ENCODE data around the gene AKT3. TPM values are rescaled to one million over a fixed set of nuclear protein-coding genes. Genes with fewer than 3 reads are reported as not detected.

The AKT3 gene
- polyA plus RNA-seq, 2 of the 4 experiments (the other 2 are of a cell fraction) = 18.4 to 43.5 TPM

- TF ChIP-seq HOXB13 (CRISPR knock-in tag; IDR thresholded peaks at IDR 0.05; ENCODE audit: low read depth) = no peak
- TF ChIP-seq CHD4 (IDR thresholded peaks at IDR 0.05; ENCODE audit: borderline replicate concordance) = no peak
- no peak for TF ChIP-seq ESRRA (IDR thresholded peaks at IDR 0.05; ENCODE audit: borderline replicate concordance, low read length)
Observed at GRCh38 chr1:243734308-243734695, 115.7 kb downstream of the AKT3 start (continued).

GRCh38 chr1:243733670-243734307 is 116.3 kb downstream of the AKT3 start:
- CTCF ChIA-PET = interaction anchor here (0.9 to 1.4 kb wide), 3 partner anchors 15 to 391 kb away, joined by 3 read pairs; no protein-coding TSS in a partner anchor

GRCh38 chr1:243732637-243733036 is 117.4 kb downstream of the AKT3 start:
- Histone ChIP-seq H3K4me3 (no peak overlapping the region), H3K4me1 (no peaks in the 10 kb centered on the region), H3K27ac (no peak overlapping the region), H3K4me2 (no peak overlapping the region), H3K9me3 (no peaks in the 10 kb centered on the region)
- ATAC-seq (no peak), FAIRE-seq (no peak), DNase-seq (ENCODE audit: low read depth in 1 of 2, low spot score in 1 of 2) (no peak)
- ChIA-PET POLR2A (no interaction called here), CTCF (interaction anchor here (0.9 to 1.4 kb wide), 2 partner anchors 18 to 389 kb away, joined by 3 read pairs; no protein-coding TSS in a partner anchor)
- TF ChIP-seq E2F6 (IDR thresholded peaks at IDR 0.05; ENCODE audit: borderline replicate concordance, low read depth) = no peak
- no peak for TF ChIP-seq POLR2AphosphoS2 (conservative IDR thresholded peaks at IDR 0.05; ENCODE audit: low read length)
- TF ChIP-seq ATOH8 (CRISPR knock-in tag; IDR thresholded peaks at IDR 0.05; ENCODE audit: low read depth) = no peak
- no peak for TF ChIP-seq HOXA7 (CRISPR knock-in tag; IDR thresholded peaks at IDR 0.05)
- TF ChIP-seq SREBF2 (IDR thresholded peaks at IDR 0.05) = no peak
- no peak for TF ChIP-seq POLR2A (IDR thresholded peaks at IDR 0.05; ENCODE audit: low read length)
- TF ChIP-seq PHF8 (IDR thresholded peaks at IDR 0.05; ENCODE audit: borderline replicate concordance, low read depth) = no peak
- TF ChIP-seq RFX5 (IDR thresholded peaks at IDR 0.05) = no peak
- TF ChIP-seq RARB (CRISPR knock-in tag; IDR thresholded peaks at IDR 0.05) = no peak
- no peak for TF ChIP-seq CTCF (IDR thresholded peaks at IDR 0.05)
- no peak for TF ChIP-seq CBX8 (IDR thresholded peaks at IDR 0.05)
- TF ChIP-seq ZNF302 (CRISPR knock-in tag; IDR thresholded peaks at IDR 0.05) = no peak
- TF ChIP-seq ZSCAN20 (CRISPR knock-in tag; IDR thresholded peaks at IDR 0.05) = no peak
- no peak for TF ChIP-seq ESRRA (IDR thresholded peaks at IDR 0.05; ENCODE audit: borderline replicate concordance, low read length)
- no peak for TF ChIP-seq HES2 (IDR thresholded peaks at IDR 0.05)

More at GRCh38 chr1:243733670-243734307, 116.3 kb downstream of the AKT3 start:
- H3K4me2 ChIP-seq = no peak overlapping the region
- 93% methylated on average over 1 of the region's 1 CpG for WGBS (ENCODE audit: missing lambda C conversion rate)
- no peaks in the 10 kb centered on the region for H3K9me3 ChIP-seq
- TF ChIP-seq NR3C1 (IDR thresholded peaks at IDR 0.05) = no peak
- no peak for TF ChIP-seq JUNB (IDR thresholded peaks at IDR 0.05)
- TF ChIP-seq HOXB13 (CRISPR knock-in tag; IDR thresholded peaks at IDR 0.05; ENCODE audit: low read depth) = no peak
- TF ChIP-seq RARB (CRISPR knock-in tag; IDR thresholded peaks at IDR 0.05) = no peak
- TF ChIP-seq MAZ (IDR thresholded peaks at IDR 0.05; ENCODE audit: borderline replicate concordance, low read depth, low read length) = no peak
- no peak for TF ChIP-seq RCOR1 (IDR thresholded peaks at IDR 0.05; ENCODE audit: low read depth, low read length)
- TF ChIP-seq ZC3H11A (IDR thresholded peaks at IDR 0.05) = no peak
- no peak for TF ChIP-seq KDM5A (IDR thresholded peaks at IDR 0.05)
- TF ChIP-seq ESRRA (IDR thresholded peaks at IDR 0.05; ENCODE audit: borderline replicate concordance, low read length) = no peak
- no peak for TF ChIP-seq HEYL (CRISPR knock-in tag; IDR thresholded peaks at IDR 0.05)
- no peak for TF ChIP-seq ZNF302 (CRISPR knock-in tag; IDR thresholded peaks at IDR 0.05)
- TF ChIP-seq HOXA7 (CRISPR knock-in tag; IDR thresholded peaks at IDR 0.05) = no peak
- TF ChIP-seq FOSB (CRISPR knock-in tag; IDR thresholded peaks at IDR 0.05) = no peak
- no peak for TF ChIP-seq KDM1A (IDR thresholded peaks at IDR 0.05; ENCODE audit: low read depth)
- no peak for TF ChIP-seq EHF (CRISPR knock-in tag; IDR thresholded peaks at IDR 0.05)
- TF ChIP-seq GATA3 (IDR thresholded peaks at IDR 0.05; ENCODE audit: borderline replicate concordance) = no peak
- no peak for TF ChIP-seq REST (IDR thresholded peaks at IDR 0.05)
- no peak for TF ChIP-seq NPAS2 (CRISPR knock-in tag; IDR thresholded peaks at IDR 0.05; ENCODE audit: borderline replicate concordance)
- no peak for TF ChIP-seq POLR2AphosphoS2 (conservative IDR thresholded peaks at IDR 0.05; ENCODE audit: low read length)
- H3K4me3 ChIP-seq = no peak overlapping the region
- no peaks in the 10 kb centered on the region for H3K4me1 ChIP-seq
- FAIRE-seq (no peak), ATAC-seq (no peak), DNase-seq (ENCODE audit: low read depth in 1 of 2, low spot score in 1 of 2) (no peak)
- H3K27ac ChIP-seq = no peak overlapping the region
- POLR2A ChIA-PET = no interaction called here

Data from A549 (cell line).